Stimulated activated naive CD4-positive, alpha-beta T cell treated with Interleukin-2 at 50 U/mL for 16 hours (primary cell): ENCODE measurements around the gene HYAL1.

ENCODE experiments used
- DNase-seq: peaks from one replicate; lab custom pipeline; 2025; lab: John Stamatoyannopoulos, UW

The HYAL1 gene

GRCh38 chr3:50260027-50260941 lies 43.1 kb downstream of the HYAL1 start:
- DNase-seq: peak; percentile 66

- DNase-seq: no peak
Observed at GRCh38 chr3:50259432-50260026, 43.8 kb downstream of the HYAL1 start.

GRCh38 chr3:50258979-50259378 lies 44.4 kb downstream of the HYAL1 start:
- no peak for DNase-seq

GRCh38 chr3:50258029-50258680 lies 45.2 kb downstream of the HYAL1 start:
- no peak for DNase-seq

GRCh38 chr3:50256978-50257890 lies 46.1 kb downstream of the HYAL1 start:
- peak; percentile 33 for DNase-seq

GRCh38 chr3:50255251-50255615 lies 48.1 kb downstream of the HYAL1 start:
- no peak for DNase-seq

- no peak for DNase-seq
Observed at GRCh38 chr3:50254577-50255250, 48.7 kb downstream of the HYAL1 start.

GRCh38 chr3:50251220-50251619 lies 52.2 kb downstream of the HYAL1 start:
- DNase-seq: peak; percentile 75

- DNase-seq: no peak
Observed at GRCh38 chr3:50250514-50250913, 52.9 kb downstream of the HYAL1 start.
